DND-41 (cell line): ENCODE results near the gene ARHGEF3.
"Not testable (repeated sequence)": the region's sequence is repeated elsewhere in the genome, so short reads cannot be mapped to it uniquely, and the experiment has no call there.

ENCODE experiments used
- ATAC-seq: fragments of 200-7000 bp; cut with Tn5 transposase; 3 replicates; pipeline ENCODE4 v1.9.1; 2021; ENCODE audit warnings: low read depth; ENCODE audit not compliant: insufficient read depth
- DNase-seq: peaks from one replicate; pipeline ENCODE4 v3.0.0-alpha.2; 2020
- H2AFZ ChIP-seq: 2 replicates; pipeline ENCODE4 v1.6.0; 2012; ENCODE audit warnings: low read depth, low read length
- H3K27ac ChIP-seq: 2 replicates; pipeline ENCODE4 v1.5.1; 2012; ENCODE audit warnings: low read length, inconsistent platforms
- H3K27me3 ChIP-seq: fragments of 200-600 bp; sonication (generic); 2 replicates; pipeline ENCODE4 v1.6.0; 2012; ENCODE audit warnings: low read length, mild to moderate bottlenecking, inconsistent platforms; ENCODE audit not compliant: insufficient read depth, poor library complexity
- H3K36me3 ChIP-seq: 2 replicates; pipeline ENCODE4 v1.5.1; 2012; ENCODE audit warnings: low read length, inconsistent platforms; ENCODE audit not compliant: insufficient read depth
- H3K4me1 ChIP-seq: 2 replicates; pipeline ENCODE4 v1.5.1; 2012; ENCODE audit warnings: mild to moderate bottlenecking, low read length; ENCODE audit not compliant: insufficient read depth
- H3K4me2 ChIP-seq: 2 replicates; pipeline ENCODE4 v1.6.0; 2012; ENCODE audit warnings: mild to moderate bottlenecking, moderate library complexity, low read length, inconsistent platforms; ENCODE audit not compliant: insufficient read depth
- H3K4me3 ChIP-seq, 2 experiments: fragments of 200-600 bp in 1 of 2; shearing (Covaris generic) in 1 of 2; 2 replicates each; pipeline ENCODE4 v1.5.1; 2012 to 2016; ENCODE audit warnings: inconsistent platforms in 2 of 2, low read length in 2 of 2, mild to moderate bottlenecking in 2 of 2, low read depth in 1 of 2, moderate library complexity in 1 of 2
- H3K79me2 ChIP-seq: 2 replicates; pipeline ENCODE4 v1.6.0; 2012; ENCODE audit warnings: low read length, inconsistent platforms; ENCODE audit not compliant: insufficient read depth
- H3K9ac ChIP-seq: 2 replicates; pipeline ENCODE4 v1.6.0; 2012; ENCODE audit warnings: low read depth, mild to moderate bottlenecking, inconsistent platforms, low read length, moderate library complexity
- H3K9me3 ChIP-seq: 2 replicates; pipeline ENCODE4 v1.5.1; 2012; ENCODE audit warnings: low read length, moderate library complexity, mild to moderate bottlenecking, inconsistent platforms; ENCODE audit not compliant: insufficient read depth, severe bottlenecking
- H4K20me1 ChIP-seq: 2 replicates; pipeline ENCODE4 v1.6.0; 2012; ENCODE audit warnings: low read length; ENCODE audit not compliant: insufficient read depth
- CTCF ChIP-seq: IDR thresholded peaks from 2 replicates; pipeline ENCODE4 v1.5.1; 2012; ENCODE audit warnings: borderline replicate concordance, low read length, moderate library complexity, mild to moderate bottlenecking; ENCODE audit not compliant: poor library complexity, severe bottlenecking; ENCODE audit errors: extremely low read depth
- EZH2 ChIP-seq: IDR thresholded peaks from 3 replicates; pipeline ENCODE4 v1.6.1; 2012; ENCODE audit warnings: borderline replicate concordance, low read depth, mild to moderate bottlenecking, moderate library complexity, low read length, inconsistent platforms; ENCODE audit not compliant: severe bottlenecking

Gene ARHGEF3

GRCh38 chr3:56707412-56707811, 94.3 kb downstream of the ARHGEF3 start:
- ATAC-seq, H3K4me3 ChIP-seq, H3K9me3 ChIP-seq, H3K27ac ChIP-seq, H3K9ac ChIP-seq, H4K20me1 ChIP-seq, H3K36me3 ChIP-seq, H3K79me2 ChIP-seq, H3K27me3 ChIP-seq, H3K4me2 ChIP-seq, H2AFZ ChIP-seq: not testable (repeated sequence)
- H3K4me1 ChIP-seq: peaks cover 12% of the 10 kb centered on the region
- TF ChIP-seq CTCF: peak; percentile 20
- DNase-seq: peak; percentile 35

GRCh38 chr3:56706629-56707028, 95.1 kb downstream of the ARHGEF3 start:
- TF ChIP-seq EZH2 (no peak), CTCF (no peak)
- DNase-seq (no peak), ATAC-seq (no peak)
- no peak overlapping the region for H3K4me2 ChIP-seq
- H3K9me3 ChIP-seq: no peaks in the 10 kb centered on the region
- no peaks in the 10 kb centered on the region for H3K27me3 ChIP-seq
- H3K9ac ChIP-seq: no peak overlapping the region
- no peaks in the 10 kb centered on the region for H3K36me3 ChIP-seq
- H3K79me2 ChIP-seq: no peaks in the 10 kb centered on the region
- H4K20me1 ChIP-seq: no peaks in the 10 kb centered on the region
- no peak overlapping the region for H2AFZ ChIP-seq
- no peak overlapping the region for H3K4me3 ChIP-seq
- H3K27ac ChIP-seq: no peak overlapping the region
- peaks cover 12% of the 10 kb centered on the region for H3K4me1 ChIP-seq

- Histone ChIP-seq H3K27ac (no peak overlapping the region; the same call in 1 of the 2 replicates), H4K20me1 (no peaks in the 10 kb centered on the region), H3K79me2 (no peaks in the 10 kb centered on the region), H3K36me3 (no peaks in the 10 kb centered on the region), H3K4me2 (no peak overlapping the region), H3K4me1 (peaks cover 12% of the 10 kb centered on the region), H3K9ac (no peak overlapping the region), H2AFZ (no peak overlapping the region; the same call in 1 of the 2 replicates), H3K27me3 (no peaks in the 10 kb centered on the region), H3K4me3 (no peak overlapping the region), H3K9me3 (no peaks in the 10 kb centered on the region)
- DNase-seq: no peak
- TF ChIP-seq CTCF (no peak), EZH2 (no peak)
- no peak for ATAC-seq
Observed at GRCh38 chr3:56704706-56705105, 97.0 kb downstream of the ARHGEF3 start.
